T-helper 2 cell treated with Interferon-gamma antibody and Interleukin-4, amounts not matched to agents 100 ng/mL and 5 ng/mL, for 36 hours (primary cell): ENCODE results near the gene SLC35E3. TPM values are rescaled to one million over a fixed set of nuclear protein-coding genes. Genes with fewer than 3 reads are reported as not detected.

ENCODE experiments used
- intact Hi-C: fragments of 100-400 bp; cut with micrococcal nuclease; formaldehyde crosslinking; loops from one replicate; pipeline ENCODE4 v1.15.1; 2023
- total RNA-seq: library from RNA; stranded (reverse); gene quantifications from 2 replicates; pipeline ENCODE4 v1.2.3, GENCODE V29; 2022

SLC35E3 gene
- 6.8 and 7.5 TPM in 2 replicates for total RNA-seq

- intact Hi-C loops: loop anchor here (1.0 to 10.0 kb wide), 7 partner anchors 60 to 414 kb away; partner anchors contain the start of genes CPM, MDM1, MDM2 and NUP107
Observed at GRCh38 chr12:68745904-68746571, at the start of gene SLC35E3. Gene SLC35E3 (plus strand): TSS chr12:68746176. CDS start chr12:68746378, 202 bp downstream.

GRCh38 chr12:68699486-68699885 lies 46.5 kb upstream of the SLC35E3 start:
- intact Hi-C loops: no loop called here

DNA sequence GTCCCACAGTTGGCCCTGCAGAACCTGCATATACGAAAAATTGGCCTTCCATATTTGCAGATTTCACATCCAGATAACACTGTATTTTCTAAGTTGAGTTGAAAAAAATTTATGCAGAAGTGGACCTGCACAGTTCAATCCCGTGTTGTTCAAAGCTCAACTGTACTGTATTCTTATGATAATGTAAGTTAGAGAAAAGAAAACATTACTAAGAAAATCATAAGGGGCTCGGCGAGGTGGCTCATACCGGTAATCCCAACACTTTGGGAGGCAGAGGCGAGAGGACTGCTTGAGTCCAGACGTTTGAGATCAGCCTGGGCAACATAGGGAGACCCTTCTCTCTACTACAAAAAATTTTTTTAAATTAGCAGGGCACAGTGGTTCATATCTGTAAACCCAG lies 18.2 kb upstream of the SLC35E3 start:
- intact Hi-C loops: no loop called here

- intact Hi-C loops: no loop called here
Observed at GRCh38 chr12:68733661-68734071, 12.3 kb upstream of the SLC35E3 start.

GRCh38 chr12:68739891-68740290 lies 6.1 kb upstream of the SLC35E3 start:
- intact Hi-C loops: loop anchor here (10.0 kb wide), 1 partner anchor 285 kb away; no protein-coding TSS in a partner anchor

DNA sequence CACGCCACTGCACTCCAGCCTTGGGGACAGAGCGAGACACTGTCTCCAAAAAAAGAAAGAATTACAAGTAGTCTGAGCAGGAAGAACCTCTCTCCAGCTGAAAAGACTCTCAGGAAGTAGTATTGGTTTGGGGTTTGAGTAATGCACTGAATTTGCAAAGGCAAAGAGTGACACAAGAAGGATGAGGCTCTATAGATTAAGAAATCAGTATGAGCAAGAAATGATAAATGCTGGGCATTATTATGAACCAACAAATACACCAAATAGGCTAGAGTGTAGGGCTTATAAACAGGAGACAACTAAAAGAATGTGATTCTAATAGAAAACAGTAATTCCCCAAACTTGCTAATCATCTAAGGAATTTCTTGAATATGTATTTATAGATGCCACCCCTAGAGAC lies 2.6 kb upstream of the SLC35E3 start:
- intact Hi-C loops: loop anchor here (10.0 kb wide), 1 partner anchor 289 kb away; no protein-coding TSS in a partner anchor

DNA sequence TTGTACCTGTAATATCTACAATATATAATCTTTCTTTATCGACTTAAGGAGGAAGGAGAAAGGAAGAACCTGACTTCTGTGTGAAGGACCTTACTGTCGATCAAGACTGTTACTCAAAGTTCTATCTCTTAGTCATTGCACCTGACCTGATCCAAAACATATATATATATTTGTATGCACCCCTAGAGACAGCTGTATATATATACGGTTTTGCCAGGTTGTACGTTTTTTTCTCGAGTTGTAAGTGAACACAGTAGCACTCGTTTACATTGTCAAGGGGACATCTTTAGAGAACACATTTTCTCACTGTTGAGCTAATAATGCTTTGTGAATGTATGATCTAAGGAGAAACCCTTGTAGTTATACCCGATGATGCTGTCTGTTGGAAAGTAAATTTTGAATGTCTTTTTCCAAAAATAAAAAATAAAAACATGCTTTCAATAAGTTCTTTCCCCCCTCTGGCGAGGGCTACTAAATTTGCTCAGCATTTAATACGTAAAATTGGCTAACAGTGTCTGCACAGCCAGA lies 536 bp upstream of the SLC35E3 start:
- intact Hi-C loops: loop anchor here (5.0 to 10.0 kb wide), 2 partner anchors 187 to 291 kb away; partner anchors contain the start of gene CPM

DNA sequence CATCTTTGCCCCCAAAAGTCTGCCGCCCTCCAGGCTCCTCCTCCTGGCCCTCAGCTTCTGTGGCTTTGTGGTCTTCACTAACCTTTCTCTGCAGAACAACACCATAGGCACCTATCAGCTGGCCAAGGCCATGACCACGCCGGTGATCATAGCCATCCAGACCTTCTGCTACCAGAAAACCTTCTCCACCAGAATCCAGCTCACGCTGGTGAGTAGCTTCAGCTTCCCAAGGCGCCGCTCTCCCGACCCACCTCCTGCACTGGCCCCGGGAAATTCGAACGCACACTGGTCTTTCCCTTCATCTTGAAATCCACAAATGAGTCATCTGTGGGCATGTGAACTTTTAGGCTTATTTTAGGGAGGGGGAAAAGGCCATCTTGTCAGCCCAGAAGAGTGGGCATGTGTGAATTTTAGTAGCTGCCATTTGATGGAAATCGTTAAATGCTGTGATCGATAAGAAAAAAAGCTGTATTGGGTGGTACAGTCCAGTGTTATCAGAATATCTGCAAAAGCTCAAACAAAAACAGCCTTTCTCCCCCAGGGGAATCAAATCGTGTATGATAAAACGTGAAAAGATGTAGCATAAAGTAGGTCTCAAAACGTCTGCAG lies 700 bp downstream of the SLC35E3 start:
- intact Hi-C loops: loop anchor here (1.0 to 10.0 kb wide), 7 partner anchors 60 to 414 kb away; partner anchors contain the start of genes CPM, MDM1, MDM2 and NUP107

DNA sequence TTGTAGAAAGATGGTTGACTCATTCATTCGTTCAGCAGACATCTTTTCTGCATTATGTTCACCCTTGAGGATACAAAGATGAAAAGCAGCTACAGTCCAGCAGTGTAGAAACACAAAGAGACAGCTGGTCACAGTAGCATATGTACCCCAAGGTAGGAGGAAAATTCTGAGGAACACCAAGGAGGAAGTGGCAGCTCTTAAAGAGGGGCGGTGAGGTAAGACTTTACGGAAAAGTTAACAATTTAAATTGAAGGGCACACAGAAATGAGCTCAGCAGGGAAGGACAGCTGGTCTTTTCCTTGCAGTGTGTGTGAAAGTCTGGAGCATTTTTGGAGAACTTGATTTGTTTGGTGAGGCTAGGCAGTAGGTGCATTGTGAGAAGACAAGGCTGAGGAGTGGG lies 3.5 kb downstream of the SLC35E3 start:
- intact Hi-C loops: loop anchor here (5.0 to 10.0 kb wide), 2 partner anchors 183 to 295 kb away; partner anchors contain the start of gene CPM

GRCh38 chr12:68749861-68750260 lies 3.9 kb downstream of the SLC35E3 start:
- intact Hi-C loops: loop anchor here (5.0 to 10.0 kb wide), 2 partner anchors 182 to 295 kb away; partner anchors contain the start of gene CPM

DNA sequence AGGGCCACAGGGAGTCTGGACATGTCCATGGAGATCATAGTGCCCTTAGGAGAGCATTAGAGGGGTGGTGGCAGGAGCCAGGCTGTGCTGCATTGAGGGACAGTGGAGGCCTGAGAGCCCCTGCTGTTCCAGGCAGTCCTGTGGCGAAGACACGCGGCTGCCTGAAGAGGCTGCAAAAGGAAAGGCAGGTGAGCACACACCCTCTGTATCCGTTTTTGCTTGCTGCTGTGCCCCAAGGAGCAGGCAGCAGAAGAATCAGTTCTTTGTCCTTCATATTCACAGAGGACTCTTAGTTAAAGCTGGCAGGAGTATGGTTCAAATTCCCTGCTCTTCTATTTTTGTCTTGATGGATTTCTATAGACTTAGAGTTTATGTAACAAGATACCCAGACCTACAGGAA lies 4.5 kb downstream of the SLC35E3 start:
- intact Hi-C loops: no loop called here

DNA sequence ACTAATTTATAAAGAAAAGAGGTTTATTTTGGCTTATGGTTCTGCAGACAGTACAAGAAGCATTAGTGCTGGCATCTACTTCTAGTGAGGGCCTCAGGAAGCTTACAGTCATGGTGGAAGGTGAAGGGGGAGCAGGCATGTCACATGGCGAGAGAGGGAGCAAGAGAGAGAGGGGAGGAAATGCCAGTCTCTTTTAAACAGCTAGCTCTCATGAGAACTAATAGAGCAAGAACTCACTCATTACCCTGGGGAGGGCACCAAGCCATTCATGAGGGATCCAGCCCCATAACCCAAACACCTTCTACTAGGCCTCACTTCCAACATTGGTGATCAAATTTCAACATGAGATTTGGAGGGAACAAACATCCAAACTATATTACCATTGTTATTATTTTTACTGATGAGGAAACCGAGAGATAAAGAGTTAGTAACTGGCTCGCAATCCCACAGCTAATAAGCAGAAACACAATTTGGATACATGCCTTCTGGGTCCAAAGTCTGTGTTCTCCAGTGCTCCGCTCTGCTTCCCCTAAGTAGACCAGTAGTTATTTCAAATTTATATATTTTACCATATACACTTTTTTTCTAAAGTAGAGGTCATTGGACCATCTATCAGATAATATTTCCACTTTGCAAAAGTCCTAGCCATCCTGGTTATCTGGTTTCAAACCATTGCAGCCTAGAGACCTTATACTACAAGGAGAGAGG lies 9.7 kb downstream of the SLC35E3 start:
- intact Hi-C loops: no loop called here

DNA sequence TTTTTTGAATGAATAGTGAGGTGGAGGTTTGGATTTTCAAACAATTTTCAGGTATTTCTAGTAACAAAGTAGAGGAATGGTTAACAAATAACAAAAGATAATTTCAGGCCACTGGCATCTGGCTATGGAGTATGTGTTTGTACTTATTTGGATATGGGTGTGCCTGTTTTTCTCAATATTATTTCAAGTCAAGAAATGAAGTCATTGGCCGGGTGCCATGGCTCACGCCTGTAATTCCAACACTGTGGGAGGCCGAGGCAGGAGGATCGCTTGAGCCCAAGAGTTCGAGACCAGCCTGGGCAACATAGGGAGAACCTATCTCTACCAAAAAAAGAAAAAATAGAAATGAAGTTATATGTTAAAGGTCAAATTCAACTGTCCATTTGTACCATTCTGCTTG lies 13.9 kb downstream of the SLC35E3 start:
- intact Hi-C loops: no loop called here

DNA sequence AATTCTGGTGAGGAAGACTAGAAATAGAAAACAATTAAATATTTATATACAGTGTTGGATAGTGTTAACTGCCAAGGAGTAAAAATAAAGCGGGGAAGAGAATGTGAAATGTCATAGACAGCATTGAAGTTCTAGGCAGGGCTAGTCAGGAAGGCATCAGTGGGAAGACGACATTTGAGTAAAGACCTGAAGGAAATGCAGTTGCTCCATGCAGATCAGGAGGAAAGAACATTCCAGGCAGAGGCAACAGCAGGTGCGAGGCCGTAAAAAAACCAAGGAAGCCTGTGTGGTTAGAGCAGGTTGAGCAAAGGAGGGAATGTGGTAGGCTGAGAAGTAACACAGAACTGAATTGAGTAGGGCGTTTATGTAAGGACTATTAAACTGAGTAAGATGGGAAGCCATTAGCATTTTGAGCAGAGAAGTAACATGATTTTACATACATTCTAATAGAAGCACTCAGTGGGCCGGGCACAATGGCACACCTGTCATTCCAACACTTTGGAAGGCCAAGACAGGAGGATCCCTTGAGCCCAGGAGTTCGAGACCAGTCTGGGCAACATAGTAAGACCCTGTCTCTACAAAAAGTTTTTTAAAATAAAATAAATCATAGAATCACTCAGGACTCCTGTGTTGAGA lies 14.9 kb downstream of the SLC35E3 start:
- intact Hi-C loops: no loop called here

DNA sequence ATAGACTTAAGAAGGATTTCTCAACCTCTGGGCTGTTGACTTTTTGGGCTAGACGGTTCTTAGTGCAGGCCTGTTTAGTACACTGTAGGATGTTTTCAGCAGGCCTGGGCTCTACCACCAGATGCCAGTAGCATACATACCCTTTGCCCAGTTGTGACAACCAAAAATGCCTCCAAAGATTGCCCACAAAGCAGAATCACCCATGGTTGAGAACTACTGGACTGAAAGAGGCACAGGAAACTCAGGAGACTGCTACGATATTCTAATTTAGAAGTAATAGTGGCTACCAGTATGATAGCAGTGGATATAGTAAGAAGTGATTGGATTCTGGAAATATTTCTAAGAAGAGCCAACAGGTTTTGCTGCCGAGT lies 15.5 kb downstream of the SLC35E3 start:
- intact Hi-C loops: no loop called here

DNA sequence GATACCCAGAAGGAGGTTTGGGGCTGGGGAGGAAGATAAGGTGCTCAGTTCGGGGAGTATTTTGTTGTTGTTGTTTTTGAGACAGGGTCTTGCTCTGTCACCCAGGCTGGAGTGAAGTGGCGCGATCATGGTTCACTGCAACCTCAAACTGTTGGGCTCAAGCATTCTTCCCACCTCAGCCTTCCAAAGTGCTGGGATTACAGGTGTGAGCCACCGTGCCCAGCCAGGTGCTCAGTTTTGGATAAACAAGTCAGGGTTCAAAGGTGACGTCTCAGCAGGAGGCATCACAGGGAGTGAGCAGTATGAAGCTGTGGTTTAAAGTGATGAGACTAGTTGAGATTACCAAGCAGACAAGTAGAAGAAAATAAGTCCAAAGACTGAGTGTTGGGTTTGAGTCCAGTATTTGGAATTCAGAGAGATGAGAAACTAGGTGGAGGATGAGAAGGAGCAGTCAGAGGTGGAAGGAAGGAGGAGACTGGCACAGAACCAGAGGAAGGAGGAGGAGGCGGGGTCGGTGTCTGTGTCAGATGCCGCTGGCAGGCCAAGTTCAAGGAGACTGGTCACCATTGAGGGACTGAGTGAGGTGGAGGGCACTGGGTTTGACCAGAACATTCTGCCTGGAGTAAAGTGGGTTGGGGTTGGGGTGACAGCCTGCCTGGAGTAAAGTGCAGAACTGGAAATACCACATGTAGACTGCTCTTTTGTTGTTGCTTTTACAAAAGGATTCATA lies 16.1 kb downstream of the SLC35E3 start:
- intact Hi-C loops: no loop called here

- intact Hi-C loops: no loop called here
Observed at GRCh38 chr12:68762691-68763090, 16.7 kb downstream of the SLC35E3 start.

DNA sequence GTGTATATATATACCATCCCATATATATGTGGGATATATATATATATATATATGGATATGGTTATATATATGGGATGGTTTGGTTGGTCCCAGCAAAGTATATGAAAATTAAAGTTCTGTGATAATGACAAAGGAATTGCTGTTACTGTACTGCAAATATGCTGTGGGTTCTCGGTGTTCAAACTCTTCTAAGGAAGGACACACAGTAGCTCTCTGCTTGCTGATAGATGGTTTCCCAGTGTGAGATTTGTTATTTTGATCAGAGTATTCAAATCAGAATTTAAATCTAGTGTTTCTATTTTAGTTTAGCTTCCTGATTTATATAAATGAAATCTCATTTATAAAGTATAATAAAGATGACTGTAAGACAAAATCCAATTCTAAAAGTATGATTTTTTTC lies 19.7 kb downstream of the SLC35E3 start:
- intact Hi-C loops: no loop called here

GRCh38 chr12:68766646-68767045 lies 20.7 kb downstream of the SLC35E3 start:
- intact Hi-C loops: no loop called here

DNA sequence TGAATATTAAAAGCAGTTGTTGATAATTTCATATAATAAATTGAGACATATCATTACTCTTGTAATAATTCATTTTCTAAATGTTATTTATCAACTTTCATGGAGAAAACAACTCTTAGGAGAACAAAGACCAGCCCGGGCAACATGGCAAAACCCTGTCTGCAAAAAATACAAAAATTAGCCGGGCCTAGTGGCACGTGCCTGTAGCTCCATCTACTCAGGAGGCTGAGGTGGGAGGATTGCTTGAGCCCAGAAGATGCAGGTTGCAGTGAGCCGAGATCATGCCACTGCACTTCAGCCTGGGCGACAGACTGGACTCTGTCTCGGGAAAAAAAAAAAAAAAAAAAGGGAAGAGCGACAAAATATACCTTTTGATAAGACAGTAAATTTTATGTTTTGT lies 21.2 kb downstream of the SLC35E3 start:
- intact Hi-C loops: no loop called here
